DOHH2 (cell line): ENCODE data around the gene JHY.

Source experiments
- CTCF ChIP-seq: fragments of 200-600 bp; sonication (generic); IDR thresholded peaks from one replicate; pipeline ENCODE4 v1.5.1; 2014; ENCODE audit warnings: antibody characterized with exemption, mild to moderate bottlenecking, low read depth, low read length; ENCODE audit not compliant: poor library complexity, severe bottlenecking
- EZH2phosphoT487 ChIP-seq: fragments of 200-600 bp; sonication (generic); IDR thresholded peaks from 2 replicates; pipeline ENCODE4 v1.6.1; 2017; ENCODE audit warnings: borderline replicate concordance, mild to moderate bottlenecking, antibody characterized with exemption, low read length, moderate library complexity, mixed read lengths

- no peak for TF ChIP-seq CTCF
- TF ChIP-seq EZH2phosphoT487, result no peak
These were observed 99.1 kb downstream of the JHY start, which contains the start of gene BSX for GRCh38 chr11:122981388-122982264.
